SK-N-MC (cell line): Measurements from ENCODE around the gene QKI.
"Not testable (repeated sequence)": the region's sequence is repeated elsewhere in the genome, so short reads cannot be mapped to it uniquely, and the experiment has no call there.

Experiments used
- DNase-seq: peaks from one replicate; pipeline ENCODE4 v3.0.0-alpha.2; 2011; ENCODE audit warnings: low read depth, low spot score
- H3K27ac ChIP-seq: fragments of 200-600 bp; sonication (generic); 2 replicates; pipeline ENCODE4 v1.5.1; 2016; ENCODE audit warnings: mixed run types
- H3K36me3 ChIP-seq: fragments of 200-600 bp; sonication (generic); 2 replicates; pipeline ENCODE4 v1.6.1; 2017; ENCODE audit warnings: antibody characterized with exemption, low read length, mixed read lengths; ENCODE audit not compliant: insufficient read depth
- H3K4me3 ChIP-seq: fragments of 200-600 bp; sonication (generic); 2 replicates; pipeline ENCODE4 v1.5.1; 2016
- H3K9ac ChIP-seq: fragments of 200-600 bp; sonication (generic); 2 replicates; pipeline ENCODE4 v1.8.0; 2017; ENCODE audit warnings: mixed run types, mixed read lengths; ENCODE audit not compliant: insufficient read length
- H3K9me3 ChIP-seq: fragments of 200-600 bp; sonication (generic); 2 replicates; pipeline ENCODE4 v1.6.1; 2017; ENCODE audit warnings: low read depth, mild to moderate bottlenecking, antibody characterized with exemption, low read length, moderate library complexity, mixed read lengths
- EZH2 ChIP-seq: fragments of 200-600 bp; sonication (generic); IDR thresholded peaks from one replicate; pipeline ENCODE4 v1.6.1; 2017; ENCODE audit warnings: antibody characterized with exemption
- FOXP2 ChIP-seq: optimal IDR thresholded peaks from 2 replicates; pipeline ENCODE3; 2011; ENCODE audit warnings: mild to moderate bottlenecking, moderate library complexity; ENCODE audit not compliant: insufficient read depth; ENCODE audit errors: extremely low read length, control extremely low read depth
- POLR2AphosphoS5 ChIP-seq: IDR thresholded peaks from 2 replicates; pipeline ENCODE4 v1.6.1; 2012; ENCODE audit warnings: mild to moderate bottlenecking, low read depth, low read length, borderline replicate concordance

The QKI gene

DNA sequence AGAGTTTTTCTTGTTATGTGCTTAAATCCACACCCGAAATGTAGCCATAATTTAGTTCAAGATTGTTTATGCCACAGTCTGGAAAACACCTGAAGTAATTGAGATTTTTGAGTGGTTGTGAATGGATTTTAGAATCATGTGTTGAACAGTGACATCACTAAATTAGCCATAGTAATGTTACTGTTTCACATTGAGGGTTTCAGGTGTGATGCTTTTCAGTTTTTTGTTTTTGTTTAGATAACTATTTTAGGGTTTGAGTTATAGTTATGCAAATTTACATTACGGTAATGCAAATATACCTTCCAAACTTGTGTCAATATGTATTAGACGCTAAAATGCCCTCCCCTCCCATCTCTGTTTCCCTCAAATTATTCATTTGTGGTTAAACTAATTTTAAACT, 22.9 kb downstream of the QKI start:
- no peak overlapping the region for H3K27ac ChIP-seq
- no peaks in the 10 kb centered on the region for H3K9me3 ChIP-seq
- no peak overlapping the region for H3K9ac ChIP-seq
- no peaks in the 10 kb centered on the region for H3K36me3 ChIP-seq
- H3K4me3 ChIP-seq: no peak overlapping the region
- TF ChIP-seq EZH2 (no peak), FOXP2 (no peak), POLR2AphosphoS5 (no peak)
- no peak for DNase-seq

DNA sequence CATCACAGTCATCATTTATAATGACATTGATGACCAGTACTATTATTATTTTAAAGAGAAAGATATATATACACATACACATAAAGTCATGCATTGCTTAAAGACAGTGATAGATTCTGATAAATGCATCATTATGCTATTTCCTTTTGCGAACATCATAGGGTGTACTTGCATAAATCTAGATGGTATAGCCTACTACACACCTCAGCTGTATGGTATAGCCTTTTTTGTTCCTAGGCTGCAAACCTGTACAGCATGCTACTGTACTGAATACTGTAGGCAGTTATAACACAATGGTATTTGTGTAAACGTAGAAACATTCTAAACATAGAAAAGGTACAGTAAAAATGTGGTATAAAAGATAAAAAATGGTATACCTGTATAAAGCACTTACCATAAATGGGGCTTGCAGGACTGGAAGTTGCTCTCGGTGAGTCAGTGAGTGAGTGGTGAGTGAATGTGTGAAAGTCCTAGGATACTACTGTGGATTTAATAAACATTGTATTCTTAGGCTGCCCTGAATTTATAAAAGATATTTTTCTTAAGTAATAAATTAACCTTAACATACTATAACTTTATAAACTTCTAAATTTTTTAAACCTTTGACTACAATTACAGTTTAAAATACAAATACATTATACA, 23.9 kb downstream of the QKI start:
- TF ChIP-seq EZH2: no peak
- no peak for TF ChIP-seq POLR2AphosphoS5
- no peak for TF ChIP-seq FOXP2
- no peak overlapping the region for H3K27ac ChIP-seq
- DNase-seq: no peak

DNA sequence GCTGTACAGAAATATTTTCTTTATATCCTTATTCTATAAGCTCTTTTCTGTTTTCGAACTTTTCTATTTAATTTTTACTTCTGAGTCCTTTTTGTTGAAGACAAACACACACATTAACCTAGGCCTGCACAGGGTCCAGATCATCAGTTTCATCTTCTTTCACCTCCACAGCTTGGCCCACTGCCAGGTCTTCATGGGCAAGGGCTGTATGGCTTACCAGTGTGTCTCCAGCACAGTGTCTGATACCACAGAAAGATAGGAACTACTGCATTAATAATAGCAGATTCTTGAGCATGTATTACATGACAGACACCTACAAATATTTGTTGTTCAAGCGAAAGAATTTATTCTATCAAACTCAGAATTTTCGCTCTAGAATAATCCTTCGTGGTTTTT, 24.4 kb downstream of the QKI start:
- Histone ChIP-seq H3K4me3 (no peak overlapping the region), H3K9ac (no peak overlapping the region), H3K9me3 (no peaks in the 10 kb centered on the region), H3K27ac (no peak overlapping the region), H3K36me3 (no peaks in the 10 kb centered on the region)
- no peak for DNase-seq
- no peak for TF ChIP-seq FOXP2
- no peak for TF ChIP-seq POLR2AphosphoS5
- no peak for TF ChIP-seq EZH2

More for the DNA sequence above, 23.9 kb downstream of the QKI start:
- no peaks in the 10 kb centered on the region for H3K36me3 ChIP-seq
- H3K9ac ChIP-seq: no peak overlapping the region
- no peaks in the 10 kb centered on the region for H3K9me3 ChIP-seq
- no peak overlapping the region for H3K4me3 ChIP-seq

DNA sequence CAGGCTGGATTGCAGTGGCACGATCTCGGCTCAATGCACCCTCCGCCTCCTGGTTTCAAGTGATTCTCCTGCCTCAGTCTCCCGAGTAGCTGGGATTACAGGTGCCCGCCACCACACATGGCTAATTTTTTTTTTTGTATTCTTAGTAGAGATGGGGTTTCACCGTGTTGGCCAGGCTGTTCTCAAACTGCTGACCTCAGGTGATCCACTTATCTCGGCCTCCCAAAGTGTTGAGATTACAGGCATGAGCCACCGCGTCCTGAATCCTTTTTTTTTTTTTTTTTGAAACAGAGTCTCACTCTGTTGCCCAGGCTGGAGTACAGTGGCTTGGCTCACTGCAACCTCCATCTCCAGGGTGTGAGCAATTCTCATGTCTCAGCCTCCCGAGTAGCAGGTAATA, 24.9 kb downstream of the QKI start:
- not testable (repeated sequence) for H3K36me3 ChIP-seq, H3K27ac ChIP-seq, DNase-seq, H3K4me3 ChIP-seq, H3K9ac ChIP-seq, H3K9me3 ChIP-seq

DNA sequence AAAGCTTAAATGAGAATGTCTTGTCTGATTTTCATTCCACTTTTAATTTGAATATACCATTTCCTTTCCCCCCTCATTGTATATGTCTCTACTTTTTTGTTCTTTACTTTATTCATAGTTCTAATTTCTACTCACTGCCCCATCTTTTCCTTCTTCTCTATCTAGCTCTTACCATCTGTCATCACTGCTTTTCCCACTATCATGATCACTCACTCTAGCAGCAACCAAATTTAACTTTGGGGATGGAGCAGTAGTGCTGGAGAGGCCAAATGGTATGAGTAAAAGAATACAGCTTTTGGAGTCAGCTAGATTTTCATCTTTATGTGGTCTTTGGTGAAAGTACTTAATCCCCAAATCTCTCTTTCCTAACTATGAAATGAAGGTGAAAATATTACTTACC, 25.5 kb downstream of the QKI start:
- Histone ChIP-seq H3K9me3 (no peaks in the 10 kb centered on the region), H3K4me3 (no peak overlapping the region), H3K9ac (no peak overlapping the region), H3K36me3 (no peaks in the 10 kb centered on the region), H3K27ac (no peak overlapping the region)
- no peak for DNase-seq
- TF ChIP-seq POLR2AphosphoS5 (no peak), EZH2 (no peak), FOXP2 (no peak)

DNA sequence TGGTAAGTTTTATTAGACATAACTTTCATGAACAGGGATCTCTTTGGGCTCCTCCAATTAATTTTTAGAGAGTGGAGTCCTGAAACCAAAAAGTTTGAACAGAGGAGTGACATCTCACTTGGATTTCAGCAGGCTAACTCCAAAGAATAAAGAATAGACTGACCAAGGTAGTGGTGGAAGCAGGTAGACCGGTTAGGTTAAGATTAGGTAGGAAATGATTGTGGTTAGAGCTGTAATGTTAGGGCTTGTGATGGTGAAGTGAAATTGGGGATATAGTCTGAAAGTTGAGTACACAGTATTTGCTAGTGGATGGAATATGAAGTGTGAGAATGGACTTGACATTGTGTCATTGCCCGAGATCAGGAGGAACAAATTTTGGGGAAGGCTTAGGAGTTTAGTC, 27.8 kb downstream of the QKI start:
- TF ChIP-seq EZH2 (no peak), FOXP2 (no peak), POLR2AphosphoS5 (no peak)
- no peaks in the 10 kb centered on the region for H3K36me3 ChIP-seq
- H3K4me3 ChIP-seq: no peak overlapping the region
- no peak overlapping the region for H3K9ac ChIP-seq
- no peaks in the 10 kb centered on the region for H3K9me3 ChIP-seq
- DNase-seq: no peak
- H3K27ac ChIP-seq: no peak overlapping the region

DNA sequence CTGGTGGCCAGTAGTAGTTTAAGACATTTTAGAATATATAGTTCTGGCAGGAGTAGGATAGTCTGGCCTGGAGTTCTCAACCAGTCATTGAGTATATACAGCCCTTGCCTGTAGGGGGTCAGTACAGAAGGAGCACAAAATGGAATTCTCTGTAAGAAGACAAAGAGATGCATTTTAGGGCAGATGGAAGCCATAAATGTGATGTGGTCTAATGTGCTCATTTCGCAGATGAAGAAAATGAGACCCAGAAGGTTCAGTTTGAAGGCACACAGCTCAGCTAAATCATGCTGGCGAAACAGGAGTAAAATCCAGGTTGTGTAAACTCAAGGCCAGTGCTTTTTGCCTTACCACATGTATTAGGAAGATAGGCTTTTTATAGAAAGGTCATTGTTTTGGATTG, 29.6 kb downstream of the QKI start:
- Histone ChIP-seq H3K4me3 (no peak overlapping the region), H3K9me3 (no peaks in the 10 kb centered on the region), H3K27ac (no peak overlapping the region), H3K36me3 (no peaks in the 10 kb centered on the region), H3K9ac (no peak overlapping the region)
- DNase-seq: no peak
- TF ChIP-seq FOXP2 (no peak), EZH2 (no peak), POLR2AphosphoS5 (no peak)

DNA sequence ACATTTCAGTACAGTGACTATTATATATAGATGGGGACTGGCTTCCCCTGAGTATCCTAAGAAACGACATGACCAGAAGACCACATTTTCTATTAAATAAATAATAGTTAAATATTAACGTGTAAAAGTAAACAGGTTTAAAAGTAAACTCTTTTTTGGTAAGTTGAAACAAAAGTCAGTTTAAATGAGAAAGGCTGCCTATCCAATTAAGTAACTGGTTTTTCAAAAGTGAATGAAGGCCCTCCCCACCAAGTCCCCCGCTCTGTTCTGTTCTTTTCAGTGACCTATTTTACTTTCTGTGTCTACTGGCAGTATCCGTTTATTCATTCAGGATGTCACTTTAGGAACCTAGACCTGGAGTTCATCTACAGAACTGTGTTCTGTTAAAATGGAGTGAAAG, 32.0 kb downstream of the QKI start:
- Histone ChIP-seq H3K4me3 (no peak overlapping the region), H3K36me3 (no peaks in the 10 kb centered on the region), H3K9ac (no peak overlapping the region), H3K27ac (no peak overlapping the region), H3K9me3 (no peaks in the 10 kb centered on the region)
- TF ChIP-seq FOXP2 (no peak), POLR2AphosphoS5 (no peak), EZH2 (no peak)
- no peak for DNase-seq

DNA sequence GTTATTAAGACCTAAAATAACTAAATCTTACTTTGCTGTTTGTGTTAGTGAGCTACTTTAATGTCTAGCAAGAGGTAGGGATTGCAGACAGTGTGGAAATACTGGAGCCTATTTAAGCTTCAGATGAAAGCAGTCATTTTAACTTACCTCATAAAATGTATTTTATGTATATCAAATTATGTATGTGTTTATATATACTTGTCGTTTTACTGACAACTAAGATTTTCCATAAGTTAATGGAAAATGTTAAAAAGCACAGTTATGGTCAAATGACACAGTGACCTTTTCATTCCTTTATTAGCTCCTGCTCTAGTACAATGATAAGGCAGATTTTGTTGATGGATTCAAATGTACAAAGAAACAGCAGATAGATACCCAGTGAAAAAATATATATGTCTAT, 34.6 kb downstream of the QKI start:
- Histone ChIP-seq H3K9me3 (no peaks in the 10 kb centered on the region), H3K4me3 (no peak overlapping the region), H3K9ac (no peak overlapping the region), H3K36me3 (no peaks in the 10 kb centered on the region), H3K27ac (no peak overlapping the region)
- no peak for DNase-seq
- TF ChIP-seq EZH2: no peak

DNA sequence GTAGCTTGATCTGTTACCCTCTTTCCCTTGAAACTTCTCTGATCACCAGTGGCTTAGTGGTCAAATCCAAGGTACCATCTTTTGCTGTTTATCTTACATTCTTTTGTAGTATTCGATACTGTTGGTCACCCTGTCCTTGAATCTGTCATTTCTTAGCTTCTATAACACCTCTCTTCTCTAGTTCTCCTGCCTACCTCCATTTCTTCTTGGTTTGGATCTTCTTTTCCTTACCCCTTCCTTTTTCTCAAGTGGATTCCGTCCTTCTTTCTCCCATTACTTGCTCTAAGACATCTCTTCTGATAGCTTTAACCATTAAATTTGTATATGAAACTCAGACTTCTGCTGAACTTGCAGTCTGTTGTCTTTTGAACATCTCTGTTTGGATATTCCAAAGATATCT, 39.9 kb downstream of the QKI start:
- DNase-seq: no peak
- TF ChIP-seq POLR2AphosphoS5 (no peak), FOXP2 (no peak), EZH2 (no peak)
- Histone ChIP-seq H3K4me3 (no peak overlapping the region), H3K9ac (no peak overlapping the region), H3K36me3 (no peaks in the 10 kb centered on the region), H3K9me3 (no peaks in the 10 kb centered on the region), H3K27ac (no peak overlapping the region)
